ENCODE results near the gene ABCA2. TPM values are rescaled to one million over a fixed set of nuclear protein-coding genes. Genes with fewer than 3 reads are reported as not detected.

The ABCA2 gene
- total RNA-seq (ENCODE audit: low replicate concordance) = 13.4 and 39.3 TPM in 2 replicates

GRCh38 chr9:137027369-137028262, at the start of gene ABCA2:
TSS of gene ABCA2 (minus strand) at chr9:137028237. CDS start at chr9:137028140, 97 bp downstream.

GRCh38 chr9:137077010-137077747, 49.1 kb upstream of the ABCA2 start, which contains the start of gene UAP1L1:
TSS of gene UAP1L1 (plus strand) at chr9:137077517. CDS start at chr9:137077533, 16 bp downstream.

GRCh38 chr9:137070201-137070905, 42.3 kb upstream of the ABCA2 start, which contains the start of gene SAPCD2:
TSS of gene SAPCD2 (minus strand) at chr9:137070557. CDS start at chr9:137070460, 97 bp downstream.

GRCh38 chr9:137053944-137054931, 26.2 kb upstream of the ABCA2 start, which contains the start of gene ENTPD2:
TSS of gene ENTPD2 (minus strand) at chr9:137054061. CDS start at chr9:137053997, 64 bp downstream.

GRCh38 chr9:137046088-137046787, 18.2 kb upstream of the ABCA2 start, which contains the start of gene NPDC1:
TSS of gene NPDC1 (minus strand) at chr9:137046177. CDS start at chr9:137045989, 188 bp downstream.

GRCh38 chr9:137031904-137032640, 4.0 kb upstream of the ABCA2 start, which contains the start of gene FUT7:
TSS of gene FUT7 (minus strand) at chr9:137032088. CDS start at chr9:137031991, 97 bp downstream.

GRCh38 chr9:136996361-136997292, 31.4 kb downstream of the ABCA2 start, which contains the start of gene CLIC3:
TSS of gene CLIC3 (minus strand) at chr9:136996568. CDS start at chr9:136996543, 25 bp downstream.

GRCh38 chr9:136991993-136992818, 35.8 kb downstream of the ABCA2 start, which contains the start of gene PAXX:
TSS of gene PAXX (plus strand) at chr9:136992422. CDS start at chr9:136992444, 22 bp downstream.

GRCh38 chr9:136982232-136983051, 45.6 kb downstream of the ABCA2 start, which contains the start of gene LCNL1:
TSS of gene LCNL1 (plus strand) at chr9:136982993. CDS start at chr9:136983587, 594 bp downstream.

GRCh38 chr9:136977223-136977622, 50.8 kb downstream of the ABCA2 start, which contains the start of gene PTGDS:
TSS of gene PTGDS (plus strand) at chr9:136977504. CDS start at chr9:136977579, 75 bp downstream.

Other genes with a start within 250 kb of the ABCA2 start
- 36.9 and 88.0 TPM in 2 replicates for gene TMEM141, start 236.9 kb downstream of the ABCA2 start, total RNA-seq (ENCODE audit: low replicate concordance)
- 0.30 and 2.2 TPM in 2 replicates for gene CCDC183, start 231.9 kb downstream of the ABCA2 start, total RNA-seq (ENCODE audit: low replicate concordance)
- 45.7 and 60.1 TPM in 2 replicates for gene RABL6, start 220.3 kb downstream of the ABCA2 start, total RNA-seq (ENCODE audit: low replicate concordance)
- 0.90 and 1.6 TPM in 2 replicates for gene AJM1, start 185.8 kb downstream of the ABCA2 start, total RNA-seq (ENCODE audit: low replicate concordance)
- 229 and 269 TPM in 2 replicates for gene PHPT1, start 178.8 kb downstream of the ABCA2 start, total RNA-seq (ENCODE audit: low replicate concordance)
- gene MAMDC4, start 175.9 kb downstream of the ABCA2 start, total RNA-seq (ENCODE audit: low replicate concordance) = 0.59 and 0.75 TPM in 2 replicates
- gene EDF1, start 161.9 kb downstream of the ABCA2 start, total RNA-seq (ENCODE audit: low replicate concordance) = 483 and 575 TPM in 2 replicates
- 6.7 and 9.3 TPM in 2 replicates for gene TRAF2, start 141.7 kb downstream of the ABCA2 start, total RNA-seq (ENCODE audit: low replicate concordance)
- 139 and 223 TPM in 2 replicates for gene FBXW5, start 83.5 kb downstream of the ABCA2 start, total RNA-seq (ENCODE audit: low replicate concordance)
- gene C8G, start 83.0 kb downstream of the ABCA2 start, total RNA-seq (ENCODE audit: low replicate concordance) = not detected in 2 replicates
- gene LCN12, start 76.0 kb downstream of the ABCA2 start, total RNA-seq (ENCODE audit: low replicate concordance) = not detected in 2 replicates
- 1.1 and 33.0 TPM in 2 replicates for gene PTGDS, start 50.7 kb downstream of the ABCA2 start, total RNA-seq (ENCODE audit: low replicate concordance)
- 0.15 and 6.1 TPM in 2 replicates for gene LCNL1, start 45.2 kb downstream of the ABCA2 start, total RNA-seq (ENCODE audit: low replicate concordance)
- gene PAXX, start 35.8 kb downstream of the ABCA2 start, total RNA-seq (ENCODE audit: low replicate concordance) = 4.6 and 11.6 TPM in 2 replicates
- 1.3 and 4.6 TPM in 2 replicates for gene CLIC3, start 31.7 kb downstream of the ABCA2 start, total RNA-seq (ENCODE audit: low replicate concordance)
- not detected in 2 replicates for gene FUT7, start 3.9 kb upstream of the ABCA2 start, total RNA-seq (ENCODE audit: low replicate concordance)
- 9.5 and 11.6 TPM in 2 replicates for gene NPDC1, start 17.9 kb upstream of the ABCA2 start, total RNA-seq (ENCODE audit: low replicate concordance)
- not detected in 2 replicates for gene ENTPD2, start 25.8 kb upstream of the ABCA2 start, total RNA-seq (ENCODE audit: low replicate concordance)
- under 0.01 and 2.2 TPM in 2 replicates for gene SAPCD2, start 42.3 kb upstream of the ABCA2 start, total RNA-seq (ENCODE audit: low replicate concordance)
- gene UAP1L1, start 49.3 kb upstream of the ABCA2 start, total RNA-seq (ENCODE audit: low replicate concordance) = 12.3 and 12.9 TPM in 2 replicates
- 69.0 and 76.6 TPM in 2 replicates for gene MAN1B1, start 58.7 kb upstream of the ABCA2 start, total RNA-seq (ENCODE audit: low replicate concordance)
- gene DPP7, start 86.5 kb upstream of the ABCA2 start, total RNA-seq (ENCODE audit: low replicate concordance) = 93.0 and 99.2 TPM in 2 replicates
- under 0.01 TPM in 1 of 2 replicates, not detected in the other for gene GRIN1, start 110.9 kb upstream of the ABCA2 start, total RNA-seq (ENCODE audit: low replicate concordance)
- gene LRRC26, start 141.8 kb upstream of the ABCA2 start, total RNA-seq (ENCODE audit: low replicate concordance) = not detected in 2 replicates
- gene TMEM210, start 143.8 kb upstream of the ABCA2 start, total RNA-seq (ENCODE audit: low replicate concordance) = not detected in 2 replicates
- 20.3 and 24.0 TPM in 2 replicates for gene ANAPC2, start 160.3 kb upstream of the ABCA2 start, total RNA-seq (ENCODE audit: low replicate concordance)
- 52.3 and 82.1 TPM in 2 replicates for gene SSNA1, start 160.4 kb upstream of the ABCA2 start, total RNA-seq (ENCODE audit: low replicate concordance)
- 1.5 and 4.6 TPM in 2 replicates for gene TPRN, start 172.5 kb upstream of the ABCA2 start, total RNA-seq (ENCODE audit: low replicate concordance)
- 23.2 and 25.3 TPM in 2 replicates for gene TMEM203, start 177.4 kb upstream of the ABCA2 start, total RNA-seq (ENCODE audit: low replicate concordance)
- gene NDOR1, start 177.5 kb upstream of the ABCA2 start, total RNA-seq (ENCODE audit: low replicate concordance) = 1.6 and 3.2 TPM in 2 replicates
- not detected in 2 replicates for gene RNF208, start 194.0 kb upstream of the ABCA2 start, total RNA-seq (ENCODE audit: low replicate concordance)
- 0.12 and 0.30 TPM in 2 replicates for gene CYSRT1, start 196.9 kb upstream of the ABCA2 start, total RNA-seq (ENCODE audit: low replicate concordance)
- gene RNF224, start 199.3 kb upstream of the ABCA2 start, total RNA-seq (ENCODE audit: low replicate concordance) = under 0.01 TPM in 1 of 2 replicates, not detected in the other
- gene SLC34A3, start 202.7 kb upstream of the ABCA2 start, total RNA-seq (ENCODE audit: low replicate concordance) = not detected in 2 replicates
- gene TUBB4B, start 213.1 kb upstream of the ABCA2 start, total RNA-seq (ENCODE audit: low replicate concordance) = 117 and 143 TPM in 2 replicates
- not detected in 2 replicates for gene STPG3, start 223.0 kb upstream of the ABCA2 start, total RNA-seq (ENCODE audit: low replicate concordance)
- gene NELFB, start 227.1 kb upstream of the ABCA2 start, total RNA-seq (ENCODE audit: low replicate concordance) = 51.3 and 54.2 TPM in 2 replicates
- 1.9 and 16.6 TPM in 2 replicates for gene TOR4A, start 249.5 kb upstream of the ABCA2 start, total RNA-seq (ENCODE audit: low replicate concordance)

Measured in smooth muscle cell of the coronary artery (primary cell).